Stimulated activated CD8-positive, alpha-beta memory T cell treated with anti-CD3 and anti-CD28 coated beads, Interleukin-7, amount 100 ng/mL, for 24 hours (primary cell): ENCODE measurements around the gene PARD3B.

Source experiments
- DNase-seq: peaks from one replicate; pipeline ENCODE4 v3.0.0-alpha.2; 2020; ENCODE audit warnings: low read depth

Gene PARD3B

GRCh38 chr2:205568620-205569019 is 1023.3 kb downstream of the PARD3B start:
- no peak for DNase-seq

GRCh38 chr2:205570648-205571047 is 1025.4 kb downstream of the PARD3B start:
- DNase-seq: no peak

- no peak for DNase-seq
Measured at GRCh38 chr2:205571360-205571959, 1026.2 kb downstream of the PARD3B start.

- no peak for DNase-seq
Measured at GRCh38 chr2:205574001-205574400, 1028.7 kb downstream of the PARD3B start.

GRCh38 chr2:205579335-205579734 is 1034.1 kb downstream of the PARD3B start:
- DNase-seq: no peak

GRCh38 chr2:205580212-205580987 is 1035.1 kb downstream of the PARD3B start:
- no peak for DNase-seq

- DNase-seq: no peak
Measured at GRCh38 chr2:205582366-205582765, 1037.1 kb downstream of the PARD3B start.

GRCh38 chr2:205585449-205586383 is 1040.4 kb downstream of the PARD3B start:
- no peak for DNase-seq

- DNase-seq: no peak
Measured at GRCh38 chr2:205586626-205587025, 1041.4 kb downstream of the PARD3B start.

- DNase-seq: no peak
Measured at GRCh38 chr2:205589479-205589878, 1044.2 kb downstream of the PARD3B start.

- no peak for DNase-seq
Measured at GRCh38 chr2:205590759-205591158, 1045.5 kb downstream of the PARD3B start.

- no peak for DNase-seq
Measured at GRCh38 chr2:205593891-205594290, 1048.6 kb downstream of the PARD3B start.

- DNase-seq: no peak
Measured at GRCh38 chr2:205596581-205596980, 1051.3 kb downstream of the PARD3B start.

GRCh38 chr2:205605638-205606304 is 1060.5 kb downstream of the PARD3B start:
- DNase-seq: no peak

- no peak for DNase-seq
Measured at GRCh38 chr2:205607146-205607545, 1061.9 kb downstream of the PARD3B start.

- DNase-seq: no peak
Measured at GRCh38 chr2:205609113-205609512, 1063.8 kb downstream of the PARD3B start.

GRCh38 chr2:205610437-205610836 is 1065.2 kb downstream of the PARD3B start:
- no peak for DNase-seq

GRCh38 chr2:205612636-205613035 is 1067.4 kb downstream of the PARD3B start:
- DNase-seq: peak; percentile 19

GRCh38 chr2:205613970-205614559 is 1068.8 kb downstream of the PARD3B start:
- no peak for DNase-seq

GRCh38 chr2:205614965-205615364 is 1069.7 kb downstream of the PARD3B start:
- DNase-seq: no peak

- no peak for DNase-seq
Measured at GRCh38 chr2:205617905-205618304, 1072.6 kb downstream of the PARD3B start.

- no peak for DNase-seq
Measured at GRCh38 chr2:205619600-205619999, 1074.3 kb downstream of the PARD3B start.
